Omental fat pad (tissue), 4 donors: ENCODE data around the gene BSG. TPM values are rescaled to one million over a fixed set of nuclear protein-coding genes. Genes with fewer than 3 reads are reported as not detected.

Experiments used
- ATAC-seq: fragments of 150-250 bp; one replicate; pipeline ENCODE4 v1.9.1; 2016; ENCODE audit warnings: mild to moderate bottlenecking, moderate library complexity; ENCODE audit not compliant: low FRiP score
- DNase-seq: peaks from one replicate; pipeline ENCODE4 v3.0.0-alpha.2; 2019; ENCODE audit warnings: low spot score
- total RNA-seq, 4 donors: library from RNA; depleted of rRNA; stranded (reverse); fragments of >200 nt; gene quantifications; one replicate each; pipeline ENCODE4 v1.1.0, GENCODE V29; 2016
- TF ChIP-seq, protein P1 (sequence below), 3 donors: fragments of 450-650 bp; IDR thresholded peaks; one replicate each; pipeline ENCODE4 v1.5.1; 2016 to 2017; ENCODE audit warnings: antibody characterized with exemption in 3 of 3, mild to moderate bottlenecking in 3 of 3, moderate library complexity in 2 of 3

Gene BSG
- total RNA-seq, 4 donors from 2014 or later = 331 to 521 (median 417) TPM

GRCh38 chr19:548886-549830 is 23.2 kb upstream of the BSG start:
- DNase-seq = no peak
- TF ChIP-seq, protein P1, sequence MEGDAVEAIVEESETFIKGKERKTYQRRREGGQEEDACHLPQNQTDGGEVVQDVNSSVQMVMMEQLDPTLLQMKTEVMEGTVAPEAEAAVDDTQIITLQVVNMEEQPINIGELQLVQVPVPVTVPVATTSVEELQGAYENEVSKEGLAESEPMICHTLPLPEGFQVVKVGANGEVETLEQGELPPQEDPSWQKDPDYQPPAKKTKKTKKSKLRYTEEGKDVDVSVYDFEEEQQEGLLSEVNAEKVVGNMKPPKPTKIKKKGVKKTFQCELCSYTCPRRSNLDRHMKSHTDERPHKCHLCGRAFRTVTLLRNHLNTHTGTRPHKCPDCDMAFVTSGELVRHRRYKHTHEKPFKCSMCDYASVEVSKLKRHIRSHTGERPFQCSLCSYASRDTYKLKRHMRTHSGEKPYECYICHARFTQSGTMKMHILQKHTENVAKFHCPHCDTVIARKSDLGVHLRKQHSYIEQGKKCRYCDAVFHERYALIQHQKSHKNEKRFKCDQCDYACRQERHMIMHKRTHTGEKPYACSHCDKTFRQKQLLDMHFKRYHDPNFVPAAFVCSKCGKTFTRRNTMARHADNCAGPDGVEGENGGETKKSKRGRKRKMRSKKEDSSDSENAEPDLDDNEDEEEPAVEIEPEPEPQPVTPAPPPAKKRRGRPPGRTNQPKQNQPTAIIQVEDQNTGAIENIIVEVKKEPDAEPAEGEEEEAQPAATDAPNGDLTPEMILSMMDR (IDR thresholded peaks at IDR 0.05) = no peak
- no peak for ATAC-seq

DNA sequence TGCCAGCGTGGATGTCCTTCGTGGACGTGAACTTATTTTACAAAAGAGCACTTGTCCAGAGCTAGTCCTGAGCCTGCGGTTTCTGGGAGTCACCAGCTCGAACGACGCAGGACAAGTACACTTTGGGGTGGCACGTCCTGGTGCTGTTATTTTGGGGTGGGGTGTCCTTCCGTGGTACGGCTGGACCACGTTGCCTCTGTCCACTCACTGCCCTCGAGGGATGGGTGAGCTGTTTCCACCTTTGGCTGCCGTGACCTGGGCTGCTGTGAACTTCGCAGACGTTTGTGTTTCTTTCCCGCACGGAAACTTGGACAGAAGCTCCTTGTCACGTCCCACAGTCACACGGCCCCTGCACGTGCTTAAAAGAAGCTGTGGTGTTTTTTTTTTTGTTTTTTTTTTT is 17.6 kb upstream of the BSG start:
- ATAC-seq = no peak
- TF ChIP-seq, protein P1 (IDR thresholded peaks at IDR 0.05) = no peak
- no peak for DNase-seq

GRCh38 chr19:555474-555808 is 17.0 kb upstream of the BSG start:
- ATAC-seq = no peak
- no peak for DNase-seq
- TF ChIP-seq, protein P1 (IDR thresholded peaks at IDR 0.05) = no peak

DNA sequence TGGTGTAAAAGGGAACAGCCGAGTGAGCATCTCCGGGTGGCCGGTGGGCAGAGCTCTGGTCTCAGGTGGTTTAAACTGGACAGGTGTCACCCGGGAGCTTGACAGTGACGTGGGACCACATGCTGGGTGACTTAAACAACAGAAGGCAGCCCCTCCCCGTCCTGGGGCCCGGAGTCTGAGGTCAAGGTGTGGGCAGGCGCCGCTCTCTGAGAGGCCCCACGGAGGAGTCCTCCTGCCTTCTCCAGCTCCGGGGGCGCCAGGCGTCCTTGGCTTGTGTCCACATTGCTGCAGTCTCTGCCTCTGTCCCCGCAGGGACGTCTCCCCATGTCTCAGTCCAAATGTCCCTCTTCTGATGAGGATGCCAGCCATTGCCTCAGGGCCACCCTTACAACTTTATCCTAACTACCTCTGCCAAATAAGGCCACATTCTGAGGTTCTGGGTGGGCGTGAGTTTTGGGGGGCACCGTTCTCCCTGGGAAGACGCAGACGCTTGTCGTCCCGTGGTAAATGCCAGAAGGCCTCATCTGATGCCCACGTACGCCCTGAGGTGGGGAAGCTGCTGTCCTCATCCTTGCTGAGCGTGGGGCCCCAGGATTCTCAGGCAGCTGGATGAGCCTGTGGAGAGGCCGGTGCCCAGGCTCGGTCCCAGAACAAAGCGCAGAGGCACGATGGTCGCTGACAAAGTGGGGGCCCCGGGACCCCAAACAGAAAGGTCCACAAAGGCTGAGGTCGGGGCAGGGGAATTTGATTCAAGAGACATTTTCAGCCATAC is 15.6 kb upstream of the BSG start:
- DNase-seq (no peak), ATAC-seq (no peak)
- TF ChIP-seq, protein P1 (IDR thresholded peaks at IDR 0.05) = no peak

DNA sequence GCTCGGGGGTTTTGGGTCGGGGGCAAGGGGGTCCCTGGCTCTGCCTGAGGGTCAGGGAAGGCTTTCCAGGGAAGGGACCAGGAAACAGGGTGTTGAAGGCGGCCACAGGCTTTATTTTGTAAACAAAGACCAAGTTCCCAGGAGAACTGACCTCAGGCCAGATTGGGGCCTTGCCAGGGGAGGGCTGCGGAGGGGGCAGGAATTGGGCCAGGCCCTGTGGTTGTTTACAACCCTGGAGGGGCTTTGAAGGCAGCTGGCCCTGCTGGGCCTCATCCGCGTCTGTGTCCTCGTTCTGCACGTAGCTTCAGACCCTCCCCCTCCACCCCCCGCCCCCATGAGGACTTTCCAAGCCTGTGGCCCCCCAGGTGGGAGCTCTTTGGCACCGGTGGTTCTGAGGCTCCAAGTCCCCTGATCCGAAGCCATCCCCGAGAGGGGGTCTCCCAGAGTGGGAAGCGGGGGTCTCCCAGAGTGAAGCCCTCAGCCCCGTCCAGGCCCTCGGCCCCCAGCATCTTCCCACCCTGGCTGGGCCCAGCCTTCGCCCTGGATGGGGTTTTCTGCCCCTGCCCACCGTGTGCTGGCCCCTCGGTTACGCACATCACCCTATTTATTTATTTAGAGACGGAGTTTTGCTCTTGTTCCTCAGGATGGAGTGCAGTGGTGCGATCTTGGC is 13.5 kb upstream of the BSG start:
- TF ChIP-seq, protein P1 (IDR thresholded peaks at IDR 0.05) = no peak
- ATAC-seq (no peak), DNase-seq (no peak)

DNA sequence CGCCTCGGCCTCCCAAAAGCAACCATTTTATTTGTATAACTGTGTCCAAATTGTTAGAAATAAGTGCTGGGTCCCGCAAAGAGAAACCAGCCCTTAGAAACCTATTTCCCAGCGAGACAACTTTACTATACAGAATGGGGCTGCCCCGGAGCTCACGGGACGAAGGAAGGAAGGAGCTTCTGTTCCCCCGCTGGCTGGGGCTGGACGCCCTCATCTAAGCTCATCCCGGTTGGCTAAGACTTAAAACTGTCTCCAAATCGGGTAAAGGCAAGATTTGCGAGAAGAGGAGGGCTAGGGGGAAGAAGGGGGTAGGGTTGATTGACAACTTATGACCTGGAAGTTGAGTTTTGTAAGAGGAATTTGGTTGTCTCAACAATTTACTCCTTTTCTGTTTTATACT is 12.3 kb upstream of the BSG start:
- ATAC-seq (no peak), DNase-seq (no peak)
- TF ChIP-seq, protein P1 (IDR thresholded peaks at IDR 0.05) = no peak
